IPS DF 4.7 (cell line): Measurements from ENCODE around the gene GNAQ.
"Not testable (repeated sequence)": the region's sequence is repeated elsewhere in the genome, so short reads cannot be mapped to it uniquely, and the experiment has no call there.

ENCODE experiments used
- DNase-seq: peaks from one replicate; pipeline ENCODE4 v3.0.0-alpha.2; 2013; ENCODE audit warnings: low spot score; ENCODE audit errors: extremely low read depth

The GNAQ gene

DNA sequence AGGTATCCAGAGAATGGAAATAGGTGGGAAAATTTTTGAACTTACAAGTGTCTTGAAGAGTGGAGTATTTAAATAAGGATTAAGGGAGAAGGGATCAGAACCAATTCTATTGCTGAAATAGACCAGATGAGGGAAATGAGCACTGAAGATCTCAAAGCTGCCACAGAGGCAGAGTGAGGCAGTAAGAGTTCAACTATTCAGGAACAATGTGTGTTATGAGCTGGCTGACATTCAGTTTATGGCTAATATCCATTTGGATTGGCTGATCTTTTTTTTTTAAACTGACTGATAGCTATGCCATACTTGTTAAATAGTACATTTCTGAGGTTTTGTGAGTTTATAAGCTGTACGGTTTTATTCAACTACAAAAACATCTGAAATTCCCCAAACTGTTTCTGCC is 288.2 kb downstream of the GNAQ start:
- no peak for DNase-seq

- DNase-seq = no peak
Measured at GRCh38 chr9:77738932-77739331, 292.7 kb downstream of the GNAQ start.

DNA sequence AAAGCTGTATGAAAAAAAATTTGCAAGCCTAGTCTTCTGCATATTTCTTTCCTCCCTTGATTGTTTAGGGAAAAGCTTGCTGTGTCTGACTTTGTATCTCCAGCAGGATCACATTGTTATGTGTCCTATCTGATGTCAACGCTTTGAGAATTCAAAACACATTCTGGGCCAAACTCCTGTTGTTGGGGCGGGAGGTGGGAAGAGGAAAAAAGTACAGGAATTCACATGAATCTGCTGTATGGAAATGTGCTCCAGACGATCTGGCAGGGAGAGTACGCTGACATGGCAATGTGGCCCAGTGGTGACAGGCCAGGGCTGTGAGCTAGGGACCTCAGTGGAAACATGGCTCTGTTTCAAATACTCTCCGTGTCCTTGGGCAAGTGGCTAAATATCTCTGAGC is 296.1 kb downstream of the GNAQ start:
- DNase-seq = no peak

- DNase-seq = no peak
Measured at GRCh38 chr9:77731930-77732329, 299.7 kb downstream of the GNAQ start.

DNA sequence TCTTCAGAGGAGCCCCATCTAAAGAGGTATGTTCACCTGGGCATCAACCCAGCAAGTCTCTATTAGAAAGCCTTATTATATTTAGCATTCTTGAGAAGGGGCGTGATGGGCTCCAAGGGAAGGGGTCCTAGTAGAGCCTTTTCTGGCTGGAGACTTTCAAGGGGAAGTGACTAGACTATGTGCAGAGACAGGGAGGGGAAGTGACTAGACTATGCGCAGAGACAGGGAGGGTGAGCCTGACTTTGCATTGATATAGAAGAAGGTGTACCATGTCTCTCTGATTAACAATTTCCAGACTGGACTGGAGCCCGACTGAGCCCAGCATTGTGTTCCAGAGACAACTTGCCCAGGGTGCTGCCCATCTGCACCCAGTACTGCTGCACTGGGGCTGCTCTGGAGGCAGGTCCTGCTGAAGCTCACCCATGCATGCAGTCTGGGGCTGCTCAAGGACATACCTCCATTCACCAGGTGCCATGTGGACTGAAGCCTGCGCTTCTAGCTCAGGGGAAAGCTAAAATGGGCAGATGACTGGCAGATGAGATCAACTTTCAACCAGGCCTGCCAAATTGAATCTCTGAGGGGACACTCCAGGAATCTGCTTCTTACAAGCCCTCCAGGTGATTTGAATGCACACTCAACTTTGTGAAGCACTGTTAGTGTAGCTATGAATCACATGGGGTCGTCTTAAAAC is 300.5 kb downstream of the GNAQ start:
- DNase-seq = no peak

- DNase-seq = no peak
Measured at GRCh38 chr9:77729177-77729576, 302.4 kb downstream of the GNAQ start.

DNA sequence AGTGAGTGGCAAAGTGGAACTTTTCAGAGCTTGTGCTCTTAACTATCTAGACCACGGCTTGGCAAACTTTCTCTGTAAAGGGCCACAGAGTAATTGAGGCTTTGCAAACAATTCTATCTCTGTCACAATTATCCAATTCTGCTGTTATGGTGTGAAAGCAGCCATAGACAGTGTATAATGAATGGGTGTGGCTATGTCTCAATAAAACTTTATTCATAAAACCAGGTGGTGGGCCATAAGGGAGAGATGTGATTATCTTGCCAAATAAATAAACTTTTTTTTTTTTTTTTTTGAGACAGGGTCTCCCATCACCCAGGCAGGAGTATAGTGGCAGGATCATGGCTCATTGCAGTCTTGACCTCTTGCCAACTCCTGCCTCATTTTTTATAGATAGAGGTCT is 304.8 kb downstream of the GNAQ start:
- DNase-seq = no peak

GRCh38 chr9:77726289-77726688 is 305.3 kb downstream of the GNAQ start:
- DNase-seq = no peak

DNA sequence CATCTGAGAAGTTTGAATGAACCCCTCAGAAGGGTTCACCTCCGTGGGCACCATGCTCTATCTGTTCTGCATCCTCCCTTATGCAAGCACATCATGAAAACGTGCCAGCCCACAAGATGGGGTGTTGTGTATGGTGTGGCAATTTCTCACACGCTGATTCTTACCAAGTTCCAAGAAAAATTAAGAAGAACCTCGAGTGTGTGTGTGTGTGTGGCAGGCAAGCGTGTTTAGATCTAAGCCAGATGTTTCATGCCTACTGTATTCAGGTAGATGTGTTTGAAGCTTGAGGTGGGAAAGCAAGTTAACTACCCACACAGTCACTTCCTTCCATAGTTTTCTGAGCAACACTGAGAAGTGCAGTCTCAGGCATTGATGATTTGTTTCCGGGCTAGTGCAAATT is 305.8 kb downstream of the GNAQ start:
- no peak for DNase-seq

- DNase-seq = no peak
Measured at GRCh38 chr9:77725046-77725694, 306.4 kb downstream of the GNAQ start.

DNA sequence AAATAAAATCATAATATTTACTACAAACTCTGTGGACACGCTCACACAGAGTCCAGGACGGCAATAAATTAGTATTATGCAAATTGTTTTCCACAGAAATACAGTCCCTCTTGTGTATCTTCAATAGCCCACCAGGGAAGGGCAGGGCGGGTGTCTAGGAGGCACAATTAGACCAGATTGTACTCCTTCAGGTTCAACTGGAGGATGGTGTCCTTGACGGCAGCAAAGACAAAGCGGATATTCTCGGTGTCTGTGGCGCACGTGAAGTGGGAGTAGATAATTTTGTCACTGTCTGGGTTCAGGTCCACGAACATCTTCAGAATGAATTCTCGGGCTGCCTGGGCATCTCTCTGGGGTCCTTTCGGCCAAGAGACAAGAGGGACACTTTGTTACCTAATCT is 310.5 kb downstream of the GNAQ start:
- DNase-seq = not testable (repeated sequence)

DNA sequence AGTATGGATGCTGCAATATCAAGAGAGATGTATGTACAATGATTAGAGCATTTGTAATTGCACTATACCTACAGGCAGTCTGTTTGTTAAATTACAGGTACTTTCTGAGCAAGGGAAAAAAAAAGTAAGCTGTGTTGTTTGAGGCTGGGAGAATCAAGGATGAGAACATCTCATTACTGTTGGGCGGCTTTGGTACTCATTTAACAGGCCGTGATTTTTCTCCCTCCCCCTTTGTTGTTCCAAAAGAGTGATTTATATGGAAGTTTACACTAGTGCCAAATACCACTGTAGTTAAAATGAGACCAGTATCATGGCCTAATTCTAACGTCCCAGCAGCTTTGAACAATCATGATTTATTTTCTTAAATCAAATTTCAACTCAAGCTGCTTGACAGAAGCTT is 312.3 kb downstream of the GNAQ start:
- no peak for DNase-seq

GRCh38 chr9:77718298-77718640 is 313.3 kb downstream of the GNAQ start:
- not testable (repeated sequence) for DNase-seq

GRCh38 chr9:77717608-77718297 is 313.9 kb downstream of the GNAQ start:
- peak; percentile 25 for DNase-seq

GRCh38 chr9:77714077-77714549 is 317.5 kb downstream of the GNAQ start:
- DNase-seq = no peak

GRCh38 chr9:77712533-77713130 is 319.0 kb downstream of the GNAQ start:
- DNase-seq = no peak

DNA sequence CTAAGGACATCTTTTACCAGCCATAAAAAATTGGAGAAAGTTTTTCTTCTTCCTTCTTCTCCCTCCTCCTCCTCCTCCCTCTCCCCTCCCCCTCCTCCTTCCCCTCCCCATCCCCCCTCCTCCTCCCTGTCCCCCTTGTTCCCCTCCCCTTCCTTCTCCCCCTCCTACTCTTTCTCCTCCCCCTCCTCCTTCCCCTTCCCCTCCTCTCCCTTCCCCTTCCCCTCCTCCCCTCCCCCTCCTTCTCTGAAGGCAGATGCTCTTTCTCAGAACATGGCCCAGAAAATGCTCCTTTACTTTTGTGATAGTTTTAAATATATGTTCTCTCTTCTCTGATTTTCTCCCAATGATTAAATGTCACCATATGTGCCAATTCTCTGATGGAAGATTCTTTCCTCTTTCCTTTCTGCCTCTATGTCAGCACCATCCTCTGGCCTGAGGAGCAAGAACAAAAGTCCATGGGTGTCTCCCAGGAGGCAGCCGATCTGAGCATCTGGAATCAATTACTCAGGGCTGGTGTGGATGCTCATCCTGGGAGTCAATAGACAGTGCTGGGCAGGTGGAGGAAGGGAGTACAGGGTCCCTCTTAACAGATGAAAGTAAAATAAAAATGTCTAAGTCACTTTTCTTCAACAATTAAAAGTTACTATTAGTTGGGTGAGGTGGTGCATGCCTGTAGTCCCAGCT is 320.5 kb downstream of the GNAQ start:
- no peak for DNase-seq

DNA sequence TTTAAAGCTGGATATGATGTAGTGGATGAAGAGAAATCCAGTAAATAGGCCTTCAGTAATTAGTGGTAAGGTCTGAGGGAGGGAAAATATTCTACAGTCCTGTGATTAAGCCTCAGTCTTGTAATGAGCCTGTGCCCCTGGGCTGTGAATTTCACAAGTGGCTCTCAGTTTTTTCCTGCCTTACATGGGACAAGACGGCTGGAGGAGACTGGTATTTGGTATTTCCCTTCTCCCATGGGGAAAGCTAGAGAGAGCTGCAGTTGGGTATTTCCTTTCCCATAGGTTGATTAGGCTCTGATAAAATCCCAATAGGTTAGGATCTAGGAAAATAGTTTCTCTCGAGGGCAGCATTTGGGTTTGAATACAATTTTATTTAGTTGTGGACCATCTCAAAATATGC is 321.3 kb downstream of the GNAQ start:
- DNase-seq = no peak

- no peak for DNase-seq
Measured at GRCh38 chr9:77708064-77708815, 323.4 kb downstream of the GNAQ start.

DNA sequence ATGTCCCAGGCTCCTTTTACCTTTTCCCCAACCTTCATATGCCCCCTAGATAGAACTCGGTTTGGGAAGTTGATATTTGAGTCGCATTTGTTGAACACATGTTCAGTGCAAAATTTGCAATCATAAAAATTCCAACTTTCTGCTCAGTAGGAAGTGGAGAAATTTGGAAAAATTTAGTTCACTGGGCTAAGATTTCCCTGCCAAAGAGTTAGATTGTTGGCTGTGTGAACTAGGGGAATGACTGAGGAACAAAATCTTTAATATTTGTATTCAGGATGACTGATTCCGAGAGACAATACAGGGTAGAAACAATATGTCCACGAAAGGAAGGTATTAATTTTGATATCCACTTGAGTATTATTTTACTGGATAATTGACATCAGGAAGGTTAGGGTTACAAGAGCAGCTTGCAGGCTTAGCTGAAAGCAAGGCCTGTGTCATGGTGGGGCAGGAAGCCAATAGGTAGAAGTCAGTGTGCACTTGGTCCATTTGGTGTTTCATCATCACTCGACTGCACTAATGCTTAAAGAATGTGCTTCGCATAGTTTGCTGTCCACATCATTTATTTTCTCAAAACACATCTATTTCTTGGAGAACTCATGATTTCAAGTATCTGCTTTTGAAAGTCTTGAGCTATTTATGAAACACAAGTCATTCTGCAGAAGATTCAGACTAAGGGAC is 324.1 kb downstream of the GNAQ start:
- no peak for DNase-seq
